ENCODE data around the gene GPR149.

The GPR149 gene

GRCh38 chr3:154338570-154338969 lies 91.4 kb downstream of the GPR149 start:
- DNase-seq (ENCODE audit: low read depth in 3 of 3) = no peak

- DNase-seq (ENCODE audit: low read depth in 3 of 3) = no peak
Measured at GRCh38 chr3:154338008-154338407, 92.0 kb downstream of the GPR149 start.

DNA sequence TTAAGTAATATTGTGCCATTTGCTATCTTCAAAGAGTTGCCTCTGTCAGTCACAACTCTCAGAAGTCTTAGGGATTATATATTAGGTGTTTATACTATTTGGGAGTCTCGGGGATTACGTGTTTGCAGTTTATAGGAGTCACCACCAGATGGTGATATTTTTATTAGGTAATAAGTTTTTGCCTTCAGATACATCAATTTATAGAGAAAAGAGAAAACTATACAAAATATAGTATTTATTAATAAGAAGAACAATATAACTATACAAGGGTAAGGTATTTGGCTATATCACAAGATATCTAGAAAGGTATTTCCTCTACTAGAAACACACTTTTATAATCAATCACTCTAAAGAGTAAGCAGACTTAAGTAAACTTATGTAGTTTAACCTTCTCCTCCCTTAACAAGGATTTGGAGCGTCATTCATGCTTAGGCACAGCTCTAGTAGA lies 95.0 kb downstream of the GPR149 start:
- DNase-seq (ENCODE audit: low read depth in 3 of 3) = no peak

GRCh38 chr3:154327871-154328270 lies 102.1 kb downstream of the GPR149 start:
- DNase-seq (ENCODE audit: low read depth in 3 of 3) = no peak

- DNase-seq (ENCODE audit: low read depth in 3 of 3) = no peak
Measured at GRCh38 chr3:154324919-154325318, 105.1 kb downstream of the GPR149 start.

DNA sequence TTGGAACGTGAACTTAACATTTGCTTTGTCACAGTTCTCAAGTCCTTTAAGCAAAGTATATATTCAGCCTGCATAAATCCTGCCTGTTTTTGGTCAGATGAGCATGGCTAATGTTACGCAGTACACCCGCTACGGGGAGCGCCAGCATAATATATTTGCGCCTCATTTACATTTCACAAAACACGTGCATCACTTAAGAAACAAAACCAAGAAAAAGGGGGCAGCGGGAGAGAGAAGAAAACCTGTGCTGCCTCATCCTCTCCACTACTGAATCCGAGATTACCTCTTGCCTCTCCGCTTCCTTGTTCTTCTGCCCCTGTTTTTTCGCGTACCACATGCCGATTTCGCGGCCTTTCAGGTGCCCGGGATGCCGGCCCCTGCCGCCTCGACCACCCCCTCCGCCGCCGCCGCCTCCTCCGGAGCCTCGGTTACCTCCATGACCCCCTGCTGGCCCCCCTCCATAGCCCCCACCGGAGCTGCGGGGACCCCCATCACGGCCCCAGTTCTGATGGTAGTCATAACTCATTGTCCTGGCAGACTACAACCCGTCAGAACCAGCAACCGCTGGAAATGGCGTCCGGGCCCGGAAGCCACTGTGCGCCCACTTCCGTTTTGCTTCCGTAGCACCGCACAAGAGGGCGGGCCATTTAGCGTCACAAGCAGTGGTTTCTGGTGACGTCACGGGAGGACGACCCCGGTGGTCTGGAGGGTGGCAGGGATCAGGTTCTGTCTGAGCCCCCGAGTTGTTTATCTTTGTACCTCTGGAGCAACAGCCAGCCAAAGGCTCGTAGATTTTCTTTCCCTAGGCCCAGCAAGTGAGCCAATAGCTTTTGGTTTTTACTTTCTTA lies 105.9 kb downstream of the GPR149 start, which contains the start of gene DHX36:
Gene DHX36 (minus strand): TSS at position 597 of the 848 bp plus-strand sequence. CDS start 71 bp downstream, at position 526.
- peak; percentile 81 to 84 (median 82) for DNase-seq (ENCODE audit: low read depth in 3 of 3)

DNA sequence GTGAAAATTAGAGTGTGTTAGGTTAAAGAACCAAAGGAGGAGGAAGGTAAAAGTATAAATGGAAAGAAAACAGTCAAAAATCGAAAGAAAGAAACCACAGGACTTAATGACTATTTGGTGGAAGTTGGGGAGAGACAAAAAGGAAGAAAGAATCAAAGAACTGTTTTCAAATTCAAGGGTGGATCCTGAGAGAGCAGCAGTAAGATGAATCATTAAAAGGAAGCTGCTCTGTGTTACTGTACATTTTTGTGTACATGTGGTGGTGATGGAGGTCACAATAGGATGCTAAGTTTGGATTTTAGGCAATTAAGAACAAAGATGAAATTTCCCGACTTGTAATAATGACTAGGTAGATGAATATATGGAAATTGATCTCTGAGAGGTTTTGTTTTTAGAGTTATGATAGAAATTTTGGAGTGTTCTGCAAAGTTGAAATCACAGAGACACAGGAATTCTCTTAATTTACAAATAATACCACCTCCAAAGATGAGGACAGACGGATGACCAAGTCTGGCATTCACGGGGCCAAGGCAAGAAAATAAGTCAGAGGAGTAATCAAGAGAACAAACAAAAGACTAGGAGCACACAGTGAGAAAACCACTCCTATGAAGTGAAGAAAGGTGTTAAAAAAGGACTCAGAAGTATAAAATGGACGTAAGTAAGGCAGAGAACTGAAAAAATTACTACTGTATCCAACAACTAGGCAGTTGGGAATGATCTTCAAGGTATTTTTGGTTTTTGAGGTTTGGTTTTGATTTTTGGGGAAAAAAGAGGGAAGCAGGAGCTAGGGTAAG lies 112.8 kb downstream of the GPR149 start:
- no peak for DNase-seq (ENCODE audit: low read depth in 3 of 3)

DNA sequence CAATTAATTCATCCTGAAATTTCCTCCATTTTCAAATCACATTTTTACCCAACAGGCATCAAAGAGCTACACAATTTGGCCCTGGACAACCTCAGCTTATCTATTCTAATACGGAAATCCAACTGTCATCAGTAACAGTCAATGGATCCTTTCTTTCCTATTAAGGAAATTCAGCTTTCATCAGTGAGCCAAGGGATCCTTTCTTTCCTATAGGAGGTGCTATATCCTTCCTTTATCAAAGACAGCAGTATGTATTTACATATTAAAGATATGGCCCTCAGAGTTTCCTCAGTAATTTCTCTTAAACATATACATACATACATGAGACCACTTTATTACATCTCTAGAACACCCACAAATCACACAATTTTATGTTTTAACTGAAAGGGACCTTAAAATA lies 115.8 kb downstream of the GPR149 start:
- no peak for DNase-seq (ENCODE audit: low read depth in 3 of 3)

- no peak for DNase-seq (ENCODE audit: low read depth in 3 of 3)
Measured at GRCh38 chr3:154310840-154311239, 119.2 kb downstream of the GPR149 start.

DNA sequence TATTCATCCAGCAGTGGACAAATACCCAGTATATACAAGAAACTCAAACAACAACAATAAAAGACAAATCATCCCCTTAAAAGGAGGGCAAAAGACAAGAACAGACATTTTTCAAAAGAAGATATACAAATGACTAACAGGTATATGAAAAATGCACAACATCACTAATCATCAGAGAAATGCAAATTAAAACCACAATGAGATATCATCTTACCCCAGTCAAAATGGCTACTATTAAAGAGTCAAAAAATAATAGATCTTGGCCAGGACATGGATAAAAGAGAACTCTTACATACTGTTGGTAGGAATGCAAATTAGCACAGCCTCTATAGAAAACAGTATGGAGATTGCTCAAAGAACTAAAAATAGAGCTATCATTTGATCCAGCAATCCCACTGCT lies 122.6 kb downstream of the GPR149 start:
- no peak for DNase-seq (ENCODE audit: low read depth in 3 of 3)

GRCh38 chr3:154304936-154305335 lies 125.1 kb downstream of the GPR149 start:
- no peak for DNase-seq (ENCODE audit: low read depth in 3 of 3)

GRCh38 chr3:154304116-154304786 lies 125.7 kb downstream of the GPR149 start:
- no peak for DNase-seq (ENCODE audit: low read depth in 3 of 3)

DNA sequence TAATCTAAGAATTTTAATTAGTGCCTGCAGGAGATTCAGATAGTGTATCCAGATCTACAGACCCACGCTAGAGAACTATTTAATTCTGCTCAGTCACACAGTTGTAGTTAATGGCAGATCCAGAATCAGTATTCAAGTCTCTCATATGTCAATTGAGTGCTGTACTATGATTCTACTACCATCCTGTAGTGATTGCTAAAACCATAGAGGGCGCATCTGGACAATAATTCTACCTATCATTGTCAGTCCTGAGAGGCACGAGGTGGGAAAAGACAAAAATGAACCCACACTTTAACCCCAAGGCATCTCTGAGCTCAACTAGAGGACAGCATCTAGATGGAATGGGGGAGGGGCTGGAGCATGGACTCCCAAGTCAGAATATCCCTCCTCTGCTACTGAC lies 128.4 kb downstream of the GPR149 start:
- no peak for DNase-seq (ENCODE audit: low read depth in 3 of 3)

DNA sequence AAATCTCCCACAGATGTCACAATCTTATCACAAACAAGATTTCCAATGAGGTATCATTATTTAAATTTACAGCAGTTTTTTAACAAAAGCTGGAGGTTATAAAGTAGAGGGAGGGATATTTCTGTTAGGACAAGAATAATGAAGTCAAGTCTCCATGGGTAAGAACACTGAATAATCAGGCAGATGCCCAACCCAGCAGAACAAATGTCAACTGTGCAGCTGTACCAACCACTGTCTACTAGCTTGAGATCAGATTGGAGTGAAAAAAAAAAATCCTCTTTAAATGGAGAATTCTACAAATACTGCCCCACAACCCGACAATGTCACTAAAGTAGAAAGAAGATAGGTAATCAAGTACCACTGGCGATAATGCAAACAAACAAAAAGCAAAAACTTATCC lies 136.0 kb downstream of the GPR149 start:
- DNase-seq (ENCODE audit: low read depth in 3 of 3) = no peak

DNA sequence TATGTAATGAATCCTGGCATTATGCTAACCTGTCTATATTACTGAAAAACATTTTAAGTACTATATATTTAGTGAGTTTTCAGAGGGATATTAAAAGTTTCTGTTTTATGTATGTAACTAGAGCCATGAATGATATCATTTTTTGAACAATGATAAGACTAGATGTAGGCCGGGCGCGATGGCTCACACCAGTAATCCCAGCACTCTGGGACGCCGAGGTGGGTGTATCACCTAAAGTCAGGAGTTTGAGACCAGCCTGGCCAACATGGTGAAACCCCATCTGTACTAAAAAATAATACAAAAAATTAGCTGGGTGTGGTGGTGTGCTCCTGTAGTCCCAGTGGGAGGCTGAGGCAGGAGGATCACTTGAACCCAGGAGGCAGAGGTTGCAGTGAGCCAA lies 139.8 kb downstream of the GPR149 start:
- no peak for DNase-seq (ENCODE audit: low read depth in 3 of 3)
